DOHH2 (cell line): ENCODE data around the gene RS1.

Source experiments
- CTCF ChIP-seq: fragments of 200-600 bp; sonication (generic); IDR thresholded peaks from one replicate; pipeline ENCODE4 v1.5.1; 2014; ENCODE audit warnings: antibody characterized with exemption, mild to moderate bottlenecking, low read depth, low read length; ENCODE audit not compliant: poor library complexity, severe bottlenecking
- EZH2phosphoT487 ChIP-seq: fragments of 200-600 bp; sonication (generic); IDR thresholded peaks from 2 replicates; pipeline ENCODE4 v1.6.1; 2017; ENCODE audit warnings: borderline replicate concordance, mild to moderate bottlenecking, antibody characterized with exemption, low read length, moderate library complexity, mixed read lengths

- no peak for TF ChIP-seq CTCF
- TF ChIP-seq EZH2phosphoT487: no peak
Observed at GRCh38 chrX:18692541-18692940, 20.6 kb upstream of the RS1 start.
